Measurements from ENCODE around the gene NOP53.
"Not testable (repeated sequence)": the region's sequence is repeated elsewhere in the genome, so short reads cannot be mapped to it uniquely, and the experiment has no call there.

Gene NOP53

GRCh38 chr19:47796785-47797184 is 51.4 kb downstream of the NOP53 start:
- no peak overlapping the region for H3K4me3 ChIP-seq (ENCODE audit: low read length)
- DNase-seq (ENCODE audit: low read depth), result no peak
- TF ChIP-seq CTCF (conservative IDR thresholded peaks at IDR 0.05; ENCODE audit: low read length), result no peak

- DNase-seq (ENCODE audit: low read depth), result no peak
- TF ChIP-seq CTCF (conservative IDR thresholded peaks at IDR 0.05; ENCODE audit: low read length), result no peak
Observed at GRCh38 chr19:47797996-47798903, 52.9 kb downstream of the NOP53 start.

GRCh38 chr19:47798904-47799266 is 53.5 kb downstream of the NOP53 start:
- no peak overlapping the region for H3K4me3 ChIP-seq (ENCODE audit: low read length)
- TF ChIP-seq CTCF (conservative IDR thresholded peaks at IDR 0.05; ENCODE audit: low read length), result no peak
- no peak for DNase-seq (ENCODE audit: low read depth)

More at GRCh38 chr19:47797996-47798903, 52.9 kb downstream of the NOP53 start:
- no peak overlapping the region for H3K4me3 ChIP-seq (ENCODE audit: low read length)

- DNase-seq (ENCODE audit: low read depth), result no peak
- H3K4me3 ChIP-seq (ENCODE audit: low read length), result no peak overlapping the region
- no peak for TF ChIP-seq CTCF (conservative IDR thresholded peaks at IDR 0.05; ENCODE audit: low read length)
Observed at GRCh38 chr19:47801270-47801669, 55.9 kb downstream of the NOP53 start.

- DNase-seq (ENCODE audit: low read depth), result no peak
Observed at GRCh38 chr19:47802521-47803043, 57.2 kb downstream of the NOP53 start.

GRCh38 chr19:47803148-47803547 is 57.8 kb downstream of the NOP53 start:
- not testable (repeated sequence) for DNase-seq (ENCODE audit: low read depth); H3K4me3 ChIP-seq (ENCODE audit: low read length)

More at GRCh38 chr19:47802521-47803043, 57.2 kb downstream of the NOP53 start:
- no peak overlapping the region for H3K4me3 ChIP-seq (ENCODE audit: low read length)
- TF ChIP-seq CTCF (conservative IDR thresholded peaks at IDR 0.05; ENCODE audit: low read length), result no peak

- not testable (repeated sequence) for H3K4me3 ChIP-seq (ENCODE audit: low read length); DNase-seq (ENCODE audit: low read depth)
Observed at GRCh38 chr19:47803671-47804070, 58.3 kb downstream of the NOP53 start.

- DNase-seq (ENCODE audit: low read depth); H3K4me3 ChIP-seq (ENCODE audit: low read length): not testable (repeated sequence)
Observed at GRCh38 chr19:47804451-47804850, 59.1 kb downstream of the NOP53 start, which contains the start of gene TPRX1. Gene TPRX1, minus strand, starts transcription at chr19:47804551. Its CDS starts 12 bp downstream, at chr19:47804539.
